Stimulated activated naive CD8-positive, alpha-beta T cell treated with anti-CD3 and anti-CD28 coated beads, Interleukin-15, amount 100 ng/mL, for 72 hours (primary cell): ENCODE results near the gene ADNP.
A peak's percentile ranks its signal among the peaks of the same experiment; 100 is the strongest.

Experiments used
- ATAC-seq: fragments of 150-1000 bp; cut with Tn5 transposase; 2 replicates; pipeline ENCODE4 v1.10.0; 2021; ENCODE audit warnings: mild to moderate bottlenecking, moderate library complexity
- DNase-seq, 2 donors: peaks; one replicate each; pipeline ENCODE4 v3.0.0; 2021 to 2022
- H3K27ac Mint-ChIP-seq, 2 donors: one replicate each; pipeline ENCODE4 v1.8.0; 2022; ENCODE audit warnings: mild to moderate bottlenecking in 2 of 2, mixed read lengths in 2 of 2, moderate library complexity in 2 of 2
- H3K27me3 Mint-ChIP-seq: one replicate; pipeline ENCODE4 v1.8.0; 2022; ENCODE audit warnings: mixed read lengths
- H3K4me1 Mint-ChIP-seq: one replicate; pipeline ENCODE4 v1.8.0; 2022; ENCODE audit warnings: mild to moderate bottlenecking, mixed read lengths
- H3K4me3 Mint-ChIP-seq, 2 donors: one replicate each; pipeline ENCODE4 v1.8.0; 2022; ENCODE audit warnings: mild to moderate bottlenecking in 2 of 2, mixed read lengths in 2 of 2, moderate library complexity in 1 of 2
- H3K9me3 Mint-ChIP-seq, 2 donors: one replicate each; pipeline ENCODE4 v1.8.0; 2022; ENCODE audit warnings: mixed read lengths in 2 of 2

ADNP gene

GRCh38 chr20:50953821-50954220, 22.6 kb upstream of the ADNP start:
- Mint-ChIP-seq H3K4me3 (no peak overlapping the region), H3K9me3 (no peaks in the 10 kb centered on the region), H3K4me1 (peaks cover 30% of the 10 kb centered on the region), H3K27me3 (no peaks in the 10 kb centered on the region), H3K27ac (no peak overlapping the region)
- no peak for DNase-seq
- no peak for ATAC-seq

- Mint-ChIP-seq H3K27ac (no peak overlapping the region), H3K4me3 (no peak overlapping the region), H3K4me1 (peaks cover 30% of the 10 kb centered on the region), H3K9me3 (no peaks in the 10 kb centered on the region), H3K27me3 (no peaks in the 10 kb centered on the region)
- ATAC-seq: no peak
- DNase-seq: no peak
These were observed 22.0 kb upstream of the ADNP start for GRCh38 chr20:50953196-50953595.

- DNase-seq (no peak), ATAC-seq (no peak)
- H3K4me1 Mint-ChIP-seq: no peaks in the 10 kb centered on the region
- no peaks in the 10 kb centered on the region for H3K9me3 Mint-ChIP-seq
- no peak overlapping the region for H3K4me3 Mint-ChIP-seq
- peak overlapping the region in 1 of 2 donors; percentile 42 for H3K27ac Mint-ChIP-seq
- H3K27me3 Mint-ChIP-seq: no peaks in the 10 kb centered on the region
These were observed 17.0 kb upstream of the ADNP start for GRCh38 chr20:50948132-50948785.

- DNase-seq: no peak
- no peaks in the 10 kb centered on the region for H3K27me3 Mint-ChIP-seq
- H3K27ac Mint-ChIP-seq: no peak overlapping the region
- H3K9me3 Mint-ChIP-seq: no peaks in the 10 kb centered on the region
- no peak overlapping the region for H3K4me3 Mint-ChIP-seq
- ATAC-seq: no peak
- no peaks in the 10 kb centered on the region for H3K4me1 Mint-ChIP-seq
These were observed 11.8 kb upstream of the ADNP start for GRCh38 chr20:50943069-50943468.

GRCh38 chr20:50933589-50933988, 2.4 kb upstream of the ADNP start:
- DNase-seq (no peak), ATAC-seq (no peak)
- peaks cover 13% of the 10 kb centered on the region for H3K4me1 Mint-ChIP-seq
- no peaks in the 10 kb centered on the region for H3K9me3 Mint-ChIP-seq
- no peaks in the 10 kb centered on the region for H3K27me3 Mint-ChIP-seq
- no peak overlapping the region for H3K4me3 Mint-ChIP-seq
- H3K27ac Mint-ChIP-seq: no peak overlapping the region

- ATAC-seq: no peak
- no peak for DNase-seq
- H3K4me1 Mint-ChIP-seq: peaks cover 21% of the 10 kb centered on the region
- no peak overlapping the region for H3K4me3 Mint-ChIP-seq
- peak overlapping the region in 1 of 2 donors; percentile 58 for H3K27ac Mint-ChIP-seq
- H3K9me3 Mint-ChIP-seq: no peaks in the 10 kb centered on the region
- no peaks in the 10 kb centered on the region for H3K27me3 Mint-ChIP-seq
These were observed 1.5 kb upstream of the ADNP start for GRCh38 chr20:50932691-50933280.

- no peak for ATAC-seq
- Mint-ChIP-seq H3K27ac (peak overlapping the region; percentile 98 to 99), H3K4me1 (peaks cover 28% of the 10 kb centered on the region)
These were observed 814 bp upstream of the ADNP start for GRCh38 chr20:50932016-50932485.

GRCh38 chr20:50930976-50931305, 296 bp downstream of the ADNP start:
- ATAC-seq (peak; percentile 56), DNase-seq (no peak)
- Mint-ChIP-seq H3K9me3 (no peaks in the 10 kb centered on the region), H3K27me3 (no peaks in the 10 kb centered on the region), H3K4me3 (peak overlapping the region; percentile 80 to 86), H3K4me1 (peaks cover 37% of the 10 kb centered on the region), H3K27ac (peak overlapping the region; percentile 98 to 99)

More at GRCh38 chr20:50932016-50932485, 814 bp upstream of the ADNP start:
- DNase-seq: no peak
- Mint-ChIP-seq H3K27me3 (no peaks in the 10 kb centered on the region), H3K4me3 (peak overlapping the region; percentile 80), H3K9me3 (no peaks in the 10 kb centered on the region)

- no peaks in the 10 kb centered on the region for H3K9me3 Mint-ChIP-seq
- H3K4me1 Mint-ChIP-seq: peaks cover 43% of the 10 kb centered on the region
- H3K4me3 Mint-ChIP-seq: peak overlapping the region; percentile 85 to 99
- DNase-seq (peak; percentile 44 to 52), ATAC-seq (peak; percentile 23)
- no peaks in the 10 kb centered on the region for H3K27me3 Mint-ChIP-seq
- peak overlapping the region; percentile 97 to 98 for H3K27ac Mint-ChIP-seq
These were observed 880 bp downstream of the ADNP start for GRCh38 chr20:50930139-50930975.

- no peaks in the 10 kb centered on the region for H3K27me3 Mint-ChIP-seq
- peak; percentile 79 for ATAC-seq
These were observed 1.7 kb downstream of the ADNP start for GRCh38 chr20:50929299-50930138.

GRCh38 chr20:50928469-50928868, 2.8 kb downstream of the ADNP start:
- no peak for ATAC-seq
- H3K27me3 Mint-ChIP-seq: no peaks in the 10 kb centered on the region
- no peak overlapping the region for H3K27ac Mint-ChIP-seq
- DNase-seq: no peak
- H3K9me3 Mint-ChIP-seq: no peaks in the 10 kb centered on the region
- H3K4me3 Mint-ChIP-seq: peak overlapping the region; percentile 85 to 99
- H3K4me1 Mint-ChIP-seq: peaks cover 56% of the 10 kb centered on the region

More at GRCh38 chr20:50929299-50930138, 1.7 kb downstream of the ADNP start:
- DNase-seq: peak; percentile 92 to 95
- H3K27ac Mint-ChIP-seq: peak overlapping the region; percentile 93 to 97
- no peaks in the 10 kb centered on the region for H3K9me3 Mint-ChIP-seq
- H3K4me3 Mint-ChIP-seq: peak overlapping the region; percentile 85 to 99
- H3K4me1 Mint-ChIP-seq: peaks cover 49% of the 10 kb centered on the region

GRCh38 chr20:50926530-50926929, 4.7 kb downstream of the ADNP start:
- no peak for DNase-seq

GRCh38 chr20:50924261-50924920, 6.8 kb downstream of the ADNP start:
- no peak for ATAC-seq
- Mint-ChIP-seq H3K4me1 (peaks cover 90% of the 10 kb centered on the region), H3K27me3 (no peaks in the 10 kb centered on the region), H3K4me3 (no peak overlapping the region), H3K27ac (peak overlapping the region in 1 of 2 donors; percentile 91), H3K9me3 (no peaks in the 10 kb centered on the region)
- no peak for DNase-seq

More at GRCh38 chr20:50926530-50926929, 4.7 kb downstream of the ADNP start:
- Mint-ChIP-seq H3K27me3 (no peaks in the 10 kb centered on the region), H3K4me3 (no peak overlapping the region), H3K4me1 (peaks cover 74% of the 10 kb centered on the region), H3K9me3 (no peaks in the 10 kb centered on the region), H3K27ac (no peak overlapping the region)
- ATAC-seq: no peak

GRCh38 chr20:50921803-50922501, 9.3 kb downstream of the ADNP start:
- DNase-seq (no peak), ATAC-seq (no peak)
- Mint-ChIP-seq H3K27ac (peak overlapping the region in 1 of 2 donors; percentile 58), H3K4me3 (no peak overlapping the region), H3K4me1 (peaks cover 89% of the 10 kb centered on the region), H3K9me3 (no peaks in the 10 kb centered on the region), H3K27me3 (no peaks in the 10 kb centered on the region)
